Activated T-cell treated with anti-CD3 and anti-CD28 coated beads, Interleukin-2, amount 50 U/mL, for 4 hours (primary cell): ENCODE results near the gene YBX1. TPM values are rescaled to one million over a fixed set of nuclear protein-coding genes. Genes with fewer than 3 reads are reported as not detected.

ENCODE experiments used
- total RNA-seq, 3 donors: library from RNA; stranded (reverse); gene quantifications; one replicate each; pipeline ENCODE4 v1.2.1, GENCODE V29; 2021

YBX1 gene
- total RNA-seq, 3 donors from 2014 or later: 1,281 to 1,520 (median 1,366) TPM

Other genes starting within 250 kb of the YBX1 start
- gene ZMYND12, start 226.4 kb upstream of the YBX1 start, total RNA-seq: under 1 TPM in 2 of 3 donors, not detected in 1; 0.11 to 0.28 TPM
- gene PPCS, start 225.9 kb upstream of the YBX1 start, total RNA-seq: 10 to 100 TPM; 45.4 to 47.5 (median 46.2) TPM
- gene CCDC30, start 219.1 kb upstream of the YBX1 start, total RNA-seq: under 1 TPM; 0.22 to 0.89 (median 0.55) TPM
- 100 to 1,000 TPM in 2 of 3 donors, 10 to 100 TPM in 1; 97.4 to 122 (median 117) TPM for gene PPIH, start 24.0 kb upstream of the YBX1 start, total RNA-seq
- gene CLDN19, start 57.8 kb downstream of the YBX1 start, total RNA-seq: not detected
- gene P3H1, start 84.6 kb downstream of the YBX1 start, total RNA-seq: 10 to 100 TPM; 40.4 to 44.7 (median 41.6) TPM
- gene C1orf50, start 84.8 kb downstream of the YBX1 start, total RNA-seq: 1 to 10 TPM; 4.5 to 7.9 (median 5.0) TPM
- gene TMEM269, start 102.6 kb downstream of the YBX1 start, total RNA-seq: under 1 TPM in 2 of 3 donors, not detected in 1; 0.10 to 0.24 TPM
- 1 to 10 TPM; 1.8 to 2.4 (median 2.1) TPM for gene ERMAP, start 134.7 kb downstream of the YBX1 start, total RNA-seq
- 10 to 100 TPM in 2 of 3 donors, 1 to 10 TPM in 1; 9.2 to 10.7 (median 10.2) TPM for gene SVBP, start 135.0 kb downstream of the YBX1 start, total RNA-seq
- 1 to 10 TPM; 5.5 to 6.5 (median 5.9) TPM for gene ZNF691, start 164.2 kb downstream of the YBX1 start, total RNA-seq